ENCODE measurements around the gene GPA33.

DNA sequence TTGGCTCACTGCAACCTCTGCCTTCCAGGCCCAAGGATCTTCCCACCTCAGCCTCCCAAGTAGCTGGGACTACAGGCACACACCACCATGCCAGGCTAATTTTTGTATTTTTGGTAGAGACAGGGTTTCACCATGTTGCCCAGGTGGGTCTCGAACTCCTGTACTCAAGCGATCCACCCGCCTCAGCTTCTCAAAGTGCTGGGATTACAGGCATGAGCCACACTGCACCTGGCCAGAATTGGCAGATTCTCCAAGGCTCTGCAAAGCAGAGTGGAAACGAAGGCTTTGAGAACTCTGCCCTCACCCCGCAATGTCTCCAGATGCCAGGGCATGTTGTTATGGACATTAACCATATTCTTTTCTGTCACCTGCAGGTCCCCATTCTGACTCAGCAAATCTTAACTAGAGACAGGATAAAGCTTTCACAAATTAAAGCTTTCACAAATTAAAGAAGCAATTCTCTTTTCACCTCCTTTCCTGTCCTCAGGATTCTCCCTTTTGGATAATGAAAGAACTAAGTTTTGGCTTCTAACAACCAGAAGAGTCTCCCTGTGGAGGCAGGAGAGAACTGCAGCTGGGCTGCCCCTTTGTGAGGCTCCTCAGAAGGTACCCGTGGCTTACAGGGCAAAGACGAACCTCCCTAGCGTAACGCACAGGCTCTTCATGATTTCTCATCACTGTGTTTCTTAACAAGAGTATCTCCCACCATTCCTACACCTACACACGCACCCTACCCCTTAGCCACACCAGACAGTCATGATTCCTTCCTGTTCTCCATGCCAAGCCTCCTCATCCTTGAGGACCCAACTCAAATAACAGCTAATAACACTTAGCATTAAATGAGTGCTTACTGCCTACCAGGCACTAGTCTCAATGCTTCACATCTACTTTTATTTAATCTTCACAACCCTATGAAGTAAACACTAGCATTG is 29.8 kb downstream of the GPA33 start:
- TF ChIP-seq CTCF (IDR thresholded peaks at IDR 0.05): peak in 1 of 6 experiments; percentile 6
- TF ChIP-seq POLR2A (IDR thresholded peaks at IDR 0.05): no peak

Measured in Peyer's patch (tissue), 4 donors.